ENCODE results near the gene MACROD2. TPM values are rescaled to one million over a fixed set of nuclear protein-coding genes. Genes with fewer than 3 reads are reported as not detected.

MACROD2 gene
- total and polyA plus RNA-seq, 2 of the 4 experiments (the other 2 are of a cell fraction), result not detected

DNA sequence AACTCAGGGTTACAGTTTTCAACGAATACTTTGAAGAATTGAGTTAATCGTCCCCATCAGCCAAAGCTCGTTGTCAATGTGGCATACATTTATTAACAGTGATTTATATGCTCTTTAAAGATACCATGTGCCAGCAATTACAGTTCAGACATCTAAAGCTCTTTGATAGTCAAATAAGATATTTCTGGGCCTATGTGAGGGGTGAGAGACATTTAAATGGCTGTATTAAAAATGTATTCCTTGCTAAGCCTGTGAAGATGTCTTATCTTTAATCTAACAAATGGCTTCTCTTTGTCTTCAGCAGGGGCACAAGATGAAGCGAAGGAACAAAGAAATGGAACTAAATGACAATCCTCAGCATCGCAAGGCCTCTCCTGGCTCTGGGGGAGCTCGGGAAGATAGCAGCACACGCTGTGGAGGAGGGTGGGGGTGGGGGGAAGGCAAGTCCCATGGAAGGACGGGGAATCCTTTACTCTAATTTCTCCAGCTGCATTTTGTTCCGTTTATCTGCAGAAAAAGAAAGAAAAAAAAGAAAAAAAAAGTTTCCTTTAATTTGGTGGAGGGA, 2054.3 kb downstream of the MACROD2 start:
- BruUV-seq (replicated peaks), result no TSS peak
- WGBS, 2 experiments (ENCODE audit: extremely low coverage in 2 of 2, insufficient read length in 1 of 2), result no CpG with 5 or more reads among the region's 9 CpGs

More for the DNA sequence above, 2054.3 kb downstream of the MACROD2 start:
- Histone ChIP-seq H3K4me1 (ENCODE audit: control insufficient read depth, insufficient read depth, low read length) (no peaks in the 10 kb centered on the region), H3K36me3 (ENCODE audit: control insufficient read depth, insufficient read depth, low read length) (no peaks in the 10 kb centered on the region), H2BK5ac (ENCODE audit: low read depth, low read length, poor library complexity, severe bottlenecking) (no peak overlapping the region), H3K4me2 (ENCODE audit: low read depth, low read length) (no peak overlapping the region), H3K56ac (ENCODE audit: extremely low read depth, insufficient read depth, low read length) (no peak overlapping the region), H3K23ac (ENCODE audit: low read depth, low read length) (no peak overlapping the region), H3K9me3 (ENCODE audit: control insufficient read depth, insufficient read depth, low read length) (no peaks in the 10 kb centered on the region; the same call in none of the 2 replicates), H2BK120ac (ENCODE audit: low read depth, low read length) (no peak overlapping the region), H2BK15ac (ENCODE audit: low read depth, low read length) (no peak overlapping the region), H3K4me3 (ENCODE audit: insufficient read depth, low read depth, low read length) (no peak overlapping the region), H4K91ac (ENCODE audit: insufficient read depth, low read depth, low read length) (no peak overlapping the region), H2BK20ac (ENCODE audit: low read depth, low read length) (no peak overlapping the region), H3K27ac (ENCODE audit: insufficient read depth, low read length) (no peak overlapping the region), H2AK9ac (replicated peaks; ENCODE audit: low read depth, low read length, poor library complexity) (no peak overlapping the region), H3K18ac (ENCODE audit: low read depth, low read length) (no peak overlapping the region), H2AK5ac (ENCODE audit: low read depth, low read length) (no peak overlapping the region), H4K8ac (ENCODE audit: low read depth in 2 of 2, low read length in 2 of 2) (no peak overlapping the region), H3K9me1 (ENCODE audit: insufficient read depth, low read length) (no peaks in the 10 kb centered on the region), H4K5ac (ENCODE audit: low read depth, low read length) (no peak overlapping the region), H3K9ac (ENCODE audit: low read depth, low read length) (no peak overlapping the region), H2AFZ (replicated peaks; ENCODE audit: low read length, poor library complexity) (no peak overlapping the region), H3K79me1 (ENCODE audit: low read depth in 1 of 2, low read length in 2 of 2) (no peaks in the 10 kb centered on the region), H4K20me1 (ENCODE audit: insufficient read depth, low read length) (no peaks in the 10 kb centered on the region), H3K14ac (replicated peaks; ENCODE audit: low read depth, low read length) (no peak overlapping the region), H3K4ac (ENCODE audit: low read depth, low read length) (no peak overlapping the region), H3K27me3 (ENCODE audit: control insufficient read depth, insufficient read depth, low read length) (no peaks in the 10 kb centered on the region)
- dilution Hi-C loops (cut with HindIII; ENCODE audit: low sequenced_read_pairs, unreplicated experiment), result no loop called here
- no peak for DNase-seq
- ATAC-seq (ENCODE audit: low read depth), result no peak
- ChIA-PET CTCF (no interaction called here), POLR2A (ENCODE audit: unreplicated experiment) (no interaction called here)
- intact Hi-C loops (cut with micrococcal nuclease), result no loop called here
- in situ Hi-C loops (cut with MboI; ENCODE audit: low sequenced_read_pairs), result no loop called here
- TF ChIP-seq MAFK (IDR thresholded peaks at IDR 0.05; ENCODE audit: low read depth, low read length) (no peak), SMC3 (IDR thresholded peaks at IDR 0.05; ENCODE audit: low read depth, low read length) (no peak), FOS (IDR thresholded peaks at IDR 0.05; ENCODE audit: low read depth, low read length) (no peak), RFX5 (IDR thresholded peaks at IDR 0.05; ENCODE audit: low read depth, low read length) (no peak)
- TF ChIP-seq, protein P1, sequence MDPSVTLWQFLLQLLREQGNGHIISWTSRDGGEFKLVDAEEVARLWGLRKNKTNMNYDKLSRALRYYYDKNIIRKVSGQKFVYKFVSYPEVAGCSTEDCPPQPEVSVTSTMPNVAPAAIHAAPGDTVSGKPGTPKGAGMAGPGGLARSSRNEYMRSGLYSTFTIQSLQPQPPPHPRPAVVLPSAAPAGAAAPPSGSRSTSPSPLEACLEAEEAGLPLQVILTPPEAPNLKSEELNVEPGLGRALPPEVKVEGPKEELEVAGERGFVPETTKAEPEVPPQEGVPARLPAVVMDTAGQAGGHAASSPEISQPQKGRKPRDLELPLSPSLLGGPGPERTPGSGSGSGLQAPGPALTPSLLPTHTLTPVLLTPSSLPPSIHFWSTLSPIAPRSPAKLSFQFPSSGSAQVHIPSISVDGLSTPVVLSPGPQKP (IDR thresholded peaks at IDR 0.05; ENCODE audit: borderline replicate concordance, low read depth, low read length), result no peak

Measured in IMR-90 (cell line).